Measurements from ENCODE around the gene RAB13. TPM values are rescaled to one million over a fixed set of nuclear protein-coding genes. Genes with fewer than 3 reads are reported as not detected.

RAB13 gene
- total and polyA plus RNA-seq, 2 of the 13 experiments (the other 11 are each of a cell fraction or from before 2014, with no cell fraction given), result 15.9 to 24.7 TPM

DNA sequence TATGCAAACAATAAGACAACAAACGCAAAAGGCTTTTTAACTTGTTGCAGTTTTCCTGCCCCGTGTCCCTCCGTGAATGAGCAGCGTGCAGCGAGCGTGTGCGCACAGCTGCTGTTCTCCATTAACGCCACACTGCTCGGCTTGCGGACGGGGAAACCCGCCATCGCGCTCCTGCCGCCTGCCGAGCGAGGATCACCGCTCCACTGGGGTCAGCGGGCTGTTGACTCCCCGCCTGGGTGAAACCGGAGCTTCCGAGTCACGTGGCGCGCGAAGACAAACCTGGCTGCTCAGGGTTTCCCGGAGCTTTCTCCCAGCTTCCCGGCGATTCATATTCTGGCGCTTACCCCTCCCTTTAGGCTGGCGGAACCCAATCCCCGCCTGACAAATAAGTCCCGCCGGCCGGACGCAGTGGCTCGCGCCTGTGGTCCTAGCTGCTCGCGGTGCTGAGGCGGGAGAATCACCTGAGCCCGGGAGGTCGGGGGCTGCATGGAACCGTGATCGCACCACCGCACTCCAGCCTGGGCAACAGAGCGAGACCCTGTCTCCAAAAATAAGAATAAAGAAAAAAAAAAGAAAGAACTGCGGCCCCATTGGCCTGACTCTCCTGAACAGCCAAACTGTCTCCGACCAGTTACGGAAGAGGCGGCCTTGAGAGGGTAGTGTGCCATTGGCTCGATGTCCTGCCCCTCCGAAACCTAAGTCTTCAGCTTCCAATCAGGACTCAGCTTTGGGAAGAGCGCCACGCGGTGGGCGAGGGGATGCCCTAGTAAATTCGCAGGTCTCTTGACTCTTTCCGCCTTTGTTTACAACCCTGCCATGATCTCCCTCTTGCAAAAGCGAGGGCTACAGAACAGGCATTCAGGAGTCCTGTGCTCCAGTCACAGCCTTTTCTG lies 18.8 kb downstream of the RAB13 start, which contains the start of gene CREB3L4 (continued):
- TF ChIP-seq ZNF138 (CRISPR knock-in tag; IDR thresholded peaks at IDR 0.05; ENCODE audit: low read depth) (0 out of 2 replicates have a peak, but pooled peaks have one; percentile 43), NFRKB (IDR thresholded peaks at IDR 0.05) (no peak), PHF21A (CRISPR knock-in tag; IDR thresholded peaks at IDR 0.05) (peak; percentile 93), TGIF2 (CRISPR knock-in tag; IDR thresholded peaks at IDR 0.05) (peak; percentile 44; the same call in 1 of the 2 replicates), ATM (IDR thresholded peaks at IDR 0.05; ENCODE audit: borderline replicate concordance) (no peak), LCORL (IDR thresholded peaks at IDR 0.05) (no peak), LCORL (CRISPR knock-in tag; IDR thresholded peaks at IDR 0.05) (peak; percentile 82), KMT2B (CRISPR knock-in tag; IDR thresholded peaks at IDR 0.05) (peak; percentile 82), PITX1 (CRISPR knock-in tag; IDR thresholded peaks at IDR 0.05) (peak; percentile 77), MIER3 (CRISPR knock-in tag; IDR thresholded peaks at IDR 0.05; ENCODE audit: borderline replicate concordance) (no peak; the same call in 1 of the 2 replicates), SMAD9 (CRISPR knock-in tag; IDR thresholded peaks at IDR 0.05) (0 out of 2 replicates have a peak, but pooled peaks have one; percentile 53), XBP1 (CRISPR knock-in tag; IDR thresholded peaks at IDR 0.05) (no peak), CBFB (CRISPR knock-in tag; IDR thresholded peaks at IDR 0.05) (no peak), HOXA5 (CRISPR knock-in tag; IDR thresholded peaks at IDR 0.05) (peak; percentile 34; the same call in 1 of the 2 replicates), ZNF777 (CRISPR knock-in tag; IDR thresholded peaks at IDR 0.05) (no peak), ZBTB20 (CRISPR knock-in tag; IDR thresholded peaks at IDR 0.05; ENCODE audit: borderline replicate concordance, low read depth) (peak; percentile 89; the same call in 1 of the 2 replicates), ZNF589 (CRISPR knock-in tag; conservative IDR thresholded peaks at IDR 0.05) (no peak), ZSCAN21 (CRISPR knock-in tag; IDR thresholded peaks at IDR 0.05; ENCODE audit: borderline replicate concordance) (no peak), ZBTB8A (CRISPR knock-in tag; IDR thresholded peaks at IDR 0.05; ENCODE audit: borderline replicate concordance, low read depth) (peak; percentile 51; the same call in 1 of the 2 replicates), ZFP37 (CRISPR knock-in tag; IDR thresholded peaks at IDR 0.05; ENCODE audit: borderline replicate concordance) (0 out of 2 replicates have a peak, but pooled peaks have one; percentile 70), ZBTB3 (CRISPR knock-in tag; IDR thresholded peaks at IDR 0.05; ENCODE audit: borderline replicate concordance, low read depth) (peak; percentile 85), SP5 (CRISPR knock-in tag; IDR thresholded peaks at IDR 0.05; ENCODE audit: borderline replicate concordance, low read depth) (no peak), ARID2 (CRISPR knock-in tag; IDR thresholded peaks at IDR 0.05; ENCODE audit: borderline replicate concordance) (peak; percentile 93; the same call in 1 of the 2 replicates)
- TF ChIP-seq, protein P1, sequence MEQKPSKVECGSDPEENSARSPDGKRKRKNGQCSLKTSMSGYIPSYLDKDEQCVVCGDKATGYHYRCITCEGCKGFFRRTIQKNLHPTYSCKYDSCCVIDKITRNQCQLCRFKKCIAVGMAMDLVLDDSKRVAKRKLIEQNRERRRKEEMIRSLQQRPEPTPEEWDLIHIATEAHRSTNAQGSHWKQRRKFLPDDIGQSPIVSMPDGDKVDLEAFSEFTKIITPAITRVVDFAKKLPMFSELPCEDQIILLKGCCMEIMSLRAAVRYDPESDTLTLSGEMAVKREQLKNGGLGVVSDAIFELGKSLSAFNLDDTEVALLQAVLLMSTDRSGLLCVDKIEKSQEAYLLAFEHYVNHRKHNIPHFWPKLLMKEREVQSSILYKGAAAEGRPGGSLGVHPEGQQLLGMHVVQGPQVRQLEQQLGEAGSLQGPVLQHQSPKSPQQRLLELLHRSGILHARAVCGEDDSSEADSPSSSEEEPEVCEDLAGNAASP (CRISPR knock-in tag; IDR thresholded peaks at IDR 0.05; ENCODE audit: borderline replicate concordance), result peak; percentile 58
- TF ChIP-seq, protein P2, sequence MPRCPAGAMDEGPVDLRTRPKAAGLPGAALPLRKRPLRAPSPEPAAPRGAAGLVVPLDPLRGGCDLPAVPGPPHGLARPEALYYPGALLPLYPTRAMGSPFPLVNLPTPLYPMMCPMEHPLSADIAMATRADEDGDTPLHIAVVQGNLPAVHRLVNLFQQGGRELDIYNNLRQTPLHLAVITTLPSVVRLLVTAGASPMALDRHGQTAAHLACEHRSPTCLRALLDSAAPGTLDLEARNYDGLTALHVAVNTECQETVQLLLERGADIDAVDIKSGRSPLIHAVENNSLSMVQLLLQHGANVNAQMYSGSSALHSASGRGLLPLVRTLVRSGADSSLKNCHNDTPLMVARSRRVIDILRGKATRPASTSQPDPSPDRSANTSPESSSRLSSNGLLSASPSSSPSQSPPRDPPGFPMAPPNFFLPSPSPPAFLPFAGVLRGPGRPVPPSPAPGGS (CRISPR knock-in tag; IDR thresholded peaks at IDR 0.05), result no peak; the same call in none of the 2 replicates
- TF ChIP-seq, protein P3, sequence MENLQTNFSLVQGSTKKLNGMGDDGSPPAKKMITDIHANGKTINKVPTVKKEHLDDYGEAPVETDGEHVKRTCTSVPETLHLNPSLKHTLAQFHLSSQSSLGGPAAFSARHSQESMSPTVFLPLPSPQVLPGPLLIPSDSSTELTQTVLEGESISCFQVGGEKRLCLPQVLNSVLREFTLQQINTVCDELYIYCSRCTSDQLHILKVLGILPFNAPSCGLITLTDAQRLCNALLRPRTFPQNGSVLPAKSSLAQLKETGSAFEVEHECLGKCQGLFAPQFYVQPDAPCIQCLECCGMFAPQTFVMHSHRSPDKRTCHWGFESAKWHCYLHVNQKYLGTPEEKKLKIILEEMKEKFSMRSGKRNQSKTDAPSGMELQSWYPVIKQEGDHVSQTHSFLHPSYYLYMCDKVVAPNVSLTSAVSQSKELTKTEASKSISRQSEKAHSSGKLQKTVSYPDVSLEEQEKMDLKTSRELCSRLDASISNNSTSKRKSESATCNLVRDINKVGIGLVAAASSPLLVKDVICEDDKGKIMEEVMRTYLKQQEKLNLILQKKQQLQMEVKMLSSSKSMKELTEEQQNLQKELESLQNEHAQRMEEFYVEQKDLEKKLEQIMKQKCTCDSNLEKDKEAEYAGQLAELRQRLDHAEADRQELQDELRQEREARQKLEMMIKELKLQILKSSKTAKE (CRISPR knock-in tag; IDR thresholded peaks at IDR 0.05; ENCODE audit: borderline replicate concordance), result no peak; the same call in 1 of the 2 replicates
